OCI-LY1 (cell line): ENCODE results near the gene MRS2.

Experiments used
- H2AFZ ChIP-seq: fragments of 200-600 bp; sonication (generic), shearing (Covaris generic); 2 replicates; pipeline ENCODE4 v1.6.0; 2014; ENCODE audit warnings: antibody characterized with exemption, mild to moderate bottlenecking, low read length
- H3F3A ChIP-seq: fragments of 200-600 bp; sonication (generic), shearing (Covaris generic); 2 replicates; pipeline ENCODE4 v1.6.0; 2014; ENCODE audit warnings: mild to moderate bottlenecking, antibody characterized with exemption, low read length, moderate library complexity; ENCODE audit not compliant: insufficient read depth
- H3K27ac ChIP-seq: fragments of 200-600 bp; sonication (generic); 2 replicates; pipeline ENCODE4 v1.5.1; 2014; ENCODE audit warnings: low read length, mixed run types, mild to moderate bottlenecking, low read depth; ENCODE audit not compliant: poor library complexity, severe bottlenecking
- H3K27me3 ChIP-seq: fragments of 200-600 bp; sonication (generic); 2 replicates; pipeline ENCODE4 v1.6.0; 2014; ENCODE audit warnings: antibody characterized with exemption, mild to moderate bottlenecking, low read length, moderate library complexity; ENCODE audit not compliant: insufficient read depth
- H3K36me3 ChIP-seq: fragments of 200-600 bp; sonication (generic); 2 replicates; pipeline ENCODE4 v1.6.1; 2014; ENCODE audit warnings: mild to moderate bottlenecking, antibody characterized with exemption, low read length, moderate library complexity, mixed read lengths; ENCODE audit not compliant: insufficient read depth
- H3K4me1 ChIP-seq: fragments of 200-600 bp; sonication (generic); 2 replicates; pipeline ENCODE4 v1.5.1; 2014; ENCODE audit warnings: mild to moderate bottlenecking, low read length, moderate library complexity; ENCODE audit not compliant: insufficient read depth, severe bottlenecking
- H3K4me2 ChIP-seq: fragments of 200-600 bp; sonication (generic), shearing (Covaris generic); 2 replicates; pipeline ENCODE4 v1.6.1; 2014; ENCODE audit warnings: low read length
- H3K4me3 ChIP-seq: fragments of 200-600 bp; sonication (generic); 2 replicates; pipeline ENCODE4 v1.5.1; 2014; ENCODE audit warnings: low read length, low read depth, mild to moderate bottlenecking, mixed read lengths; ENCODE audit not compliant: poor library complexity, severe bottlenecking
- H3K79me2 ChIP-seq: fragments of 200-600 bp; shearing (Covaris generic); 2 replicates; pipeline ENCODE4 v1.6.1; 2016; ENCODE audit warnings: mixed run types, low read length, mixed read lengths; ENCODE audit not compliant: insufficient read depth
- H3K9ac ChIP-seq: fragments of 200-600 bp; sonication (generic), shearing (Covaris generic); 2 replicates; pipeline ENCODE4 v1.6.1; 2014; ENCODE audit warnings: mild to moderate bottlenecking, low read length, mixed read lengths
- H3K9me2 ChIP-seq: fragments of 200-600 bp; sonication (generic), shearing (Covaris generic); 2 replicates; pipeline ENCODE4 v1.6.1; 2014; ENCODE audit warnings: low read depth, mild to moderate bottlenecking, low read length, mixed read lengths
- H3K9me3 ChIP-seq: fragments of 200-600 bp; shearing (Covaris generic); 2 replicates; pipeline ENCODE4 v1.6.1; 2014; ENCODE audit warnings: low read length, mixed read lengths
- H4K20me1 ChIP-seq: fragments of 200-600 bp; sonication (generic), shearing (Covaris generic); 2 replicates; pipeline ENCODE4 v1.6.0; 2016; ENCODE audit warnings: mild to moderate bottlenecking, low read length; ENCODE audit not compliant: insufficient read depth
- CTCF ChIP-seq: fragments of 200-600 bp; sonication (generic), shearing (Covaris generic); IDR thresholded peaks from 2 replicates; pipeline ENCODE4 v1.5.1; 2017; ENCODE audit warnings: mild to moderate bottlenecking, antibody characterized with exemption, low read length, moderate library complexity, mixed read lengths
- EZH2 ChIP-seq: fragments of 200-600 bp; sonication (generic), shearing (Covaris generic); IDR thresholded peaks from 2 replicates; pipeline ENCODE4 v1.8.0; 2017; ENCODE audit warnings: borderline replicate concordance, mixed run types, mild to moderate bottlenecking, antibody characterized with exemption, low read length, moderate library complexity, mixed read lengths

MRS2 gene

GRCh38 chr6:24439858-24440539 lies 37.3 kb downstream of the MRS2 start:
- TF ChIP-seq EZH2 (no peak), CTCF (no peak)
- Histone ChIP-seq H3K4me2 (no peak overlapping the region), H4K20me1 (no peaks in the 10 kb centered on the region), H3K9me3 (no peaks in the 10 kb centered on the region), H3K36me3 (peaks cover 8% of the 10 kb centered on the region; the same call in 1 of the 2 replicates), H3K9ac (no peak overlapping the region), H3K27ac (no peak overlapping the region), H3K4me1 (no peaks in the 10 kb centered on the region), H2AFZ (no peak overlapping the region), H3K9me2 (no peaks in the 10 kb centered on the region), H3K4me3 (no peak overlapping the region), H3F3A (no peaks in the 10 kb centered on the region), H3K79me2 (no peaks in the 10 kb centered on the region), H3K27me3 (no peaks in the 10 kb centered on the region)

DNA sequence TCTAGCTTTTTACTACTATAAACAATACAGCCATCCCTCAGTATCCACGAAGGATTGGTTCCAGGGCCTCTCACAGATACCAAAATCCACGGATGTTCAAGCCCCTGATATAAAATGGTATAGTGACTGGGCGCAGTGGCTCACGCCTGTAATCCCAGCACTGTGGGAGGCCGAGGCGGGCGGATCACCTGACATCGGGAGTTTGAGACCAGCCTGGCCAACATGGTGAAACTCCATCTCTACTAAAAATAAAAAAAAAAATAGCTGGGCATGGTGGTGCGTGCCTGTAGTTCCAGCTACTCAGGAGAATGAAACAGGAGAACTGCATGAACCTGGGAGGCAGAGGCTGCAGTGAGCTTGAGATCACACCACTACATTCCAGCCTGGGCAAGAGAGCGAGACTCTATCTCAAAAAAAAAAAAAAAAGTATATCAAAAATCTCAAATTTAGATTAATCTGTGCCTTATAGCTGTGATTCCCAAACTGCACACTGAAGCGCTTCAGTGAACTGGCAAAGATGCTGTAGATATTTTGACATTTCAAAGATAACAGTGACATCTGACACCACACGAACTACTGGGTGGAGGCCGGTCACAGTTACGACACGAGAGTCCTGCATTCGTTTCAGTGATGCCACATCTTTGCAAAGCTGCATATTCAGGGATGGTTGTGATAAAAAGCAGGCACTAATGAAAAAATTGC lies 38.3 kb downstream of the MRS2 start:
- no peak overlapping the region for H3K9ac ChIP-seq
- H3K9me3 ChIP-seq = no peaks in the 10 kb centered on the region
- no peaks in the 10 kb centered on the region for H3F3A ChIP-seq
- H3K27ac ChIP-seq = no peak overlapping the region
- H3K4me3 ChIP-seq = no peak overlapping the region
- no peak overlapping the region for H2AFZ ChIP-seq
- H3K9me2 ChIP-seq = no peaks in the 10 kb centered on the region
- H3K4me2 ChIP-seq = no peak overlapping the region
- peaks cover 8% of the 10 kb centered on the region; the same call in 1 of the 2 replicates for H3K36me3 ChIP-seq
- no peaks in the 10 kb centered on the region for H3K27me3 ChIP-seq
- H3K79me2 ChIP-seq = no peaks in the 10 kb centered on the region
- H4K20me1 ChIP-seq = no peaks in the 10 kb centered on the region
- no peak for TF ChIP-seq EZH2
- TF ChIP-seq CTCF = no peak
- H3K4me1 ChIP-seq = no peaks in the 10 kb centered on the region

GRCh38 chr6:24441599-24441904 lies 38.8 kb downstream of the MRS2 start:
- Histone ChIP-seq H3K4me3 (no peak overlapping the region), H3K9me2 (no peaks in the 10 kb centered on the region), H3K4me1 (no peaks in the 10 kb centered on the region), H3K4me2 (no peak overlapping the region), H3F3A (no peaks in the 10 kb centered on the region), H2AFZ (no peak overlapping the region), H3K27ac (no peak overlapping the region), H4K20me1 (no peaks in the 10 kb centered on the region), H3K27me3 (no peaks in the 10 kb centered on the region), H3K36me3 (peaks cover 8% of the 10 kb centered on the region; the same call in 1 of the 2 replicates), H3K9me3 (no peaks in the 10 kb centered on the region), H3K9ac (no peak overlapping the region), H3K79me2 (no peaks in the 10 kb centered on the region)
- TF ChIP-seq EZH2 (no peak), CTCF (no peak)
